OCI-LY1 (cell line): ENCODE measurements around the gene GLI3.

Experiments used
- EZH2 ChIP-seq: fragments of 200-600 bp; sonication (generic), shearing (Covaris generic); IDR thresholded peaks from 2 replicates; pipeline ENCODE4 v1.8.0; 2017; ENCODE audit warnings: borderline replicate concordance, mixed run types, mild to moderate bottlenecking, antibody characterized with exemption, low read length, moderate library complexity, mixed read lengths
- TF ChIP-seq, protein P1 (sequence below): fragments of 200-600 bp; sonication (generic), shearing (Covaris generic); IDR thresholded peaks from 2 replicates; pipeline ENCODE4 v1.5.1; 2017; ENCODE audit warnings: mild to moderate bottlenecking, antibody characterized with exemption, low read length, moderate library complexity, mixed read lengths

DNA sequence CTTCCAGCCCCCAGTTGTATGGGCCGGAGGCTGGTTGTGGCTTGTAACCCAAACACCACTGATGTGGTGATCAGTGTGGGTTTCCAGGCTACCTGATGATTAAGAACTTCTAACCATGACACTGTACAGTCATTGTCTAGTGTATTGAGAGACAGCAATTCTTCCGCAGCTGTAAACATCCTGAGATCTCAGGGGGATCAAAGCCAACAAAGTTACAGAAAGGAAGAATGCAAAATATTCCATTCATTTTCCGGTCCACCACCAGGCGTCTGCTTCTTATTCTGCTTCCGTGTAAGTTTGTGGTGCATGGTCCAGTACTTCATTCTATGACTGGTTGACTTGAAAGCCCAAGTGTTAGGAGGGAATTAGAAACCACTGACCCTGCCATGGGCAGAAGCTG is 10.3 kb upstream of the GLI3 start:
- TF ChIP-seq, protein P1, sequence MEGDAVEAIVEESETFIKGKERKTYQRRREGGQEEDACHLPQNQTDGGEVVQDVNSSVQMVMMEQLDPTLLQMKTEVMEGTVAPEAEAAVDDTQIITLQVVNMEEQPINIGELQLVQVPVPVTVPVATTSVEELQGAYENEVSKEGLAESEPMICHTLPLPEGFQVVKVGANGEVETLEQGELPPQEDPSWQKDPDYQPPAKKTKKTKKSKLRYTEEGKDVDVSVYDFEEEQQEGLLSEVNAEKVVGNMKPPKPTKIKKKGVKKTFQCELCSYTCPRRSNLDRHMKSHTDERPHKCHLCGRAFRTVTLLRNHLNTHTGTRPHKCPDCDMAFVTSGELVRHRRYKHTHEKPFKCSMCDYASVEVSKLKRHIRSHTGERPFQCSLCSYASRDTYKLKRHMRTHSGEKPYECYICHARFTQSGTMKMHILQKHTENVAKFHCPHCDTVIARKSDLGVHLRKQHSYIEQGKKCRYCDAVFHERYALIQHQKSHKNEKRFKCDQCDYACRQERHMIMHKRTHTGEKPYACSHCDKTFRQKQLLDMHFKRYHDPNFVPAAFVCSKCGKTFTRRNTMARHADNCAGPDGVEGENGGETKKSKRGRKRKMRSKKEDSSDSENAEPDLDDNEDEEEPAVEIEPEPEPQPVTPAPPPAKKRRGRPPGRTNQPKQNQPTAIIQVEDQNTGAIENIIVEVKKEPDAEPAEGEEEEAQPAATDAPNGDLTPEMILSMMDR = no peak
- TF ChIP-seq EZH2 = no peak
